Measurements from ENCODE around the gene ISYNA1.

DNA sequence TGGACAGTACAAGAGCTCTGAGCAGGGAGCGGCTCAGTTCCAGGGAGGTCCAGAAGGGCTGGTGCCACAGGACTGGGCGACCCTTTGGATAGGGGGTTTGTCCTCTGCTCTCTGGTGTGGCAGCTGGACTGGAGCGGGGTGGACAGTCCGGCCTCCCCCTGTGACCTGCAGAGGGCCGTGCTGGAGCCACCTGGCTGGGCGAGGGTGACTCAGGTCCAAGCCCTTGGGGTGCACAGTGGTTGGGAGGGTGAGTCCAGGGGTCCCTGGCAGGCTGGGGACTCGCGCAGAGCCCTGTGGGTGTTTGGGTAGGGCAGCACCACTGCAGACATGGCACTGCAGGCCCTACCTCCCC is 11.5 kb downstream of the ISYNA1 start:
- TF ChIP-seq POLR2A (IDR thresholded peaks at IDR 0.05; ENCODE audit: low read length) (no peak), GATA1 (IDR thresholded peaks at IDR 0.05; ENCODE audit: low read depth, low read length) (no peak)

Measured in erythroblast (primary cell).